ENCODE results near the gene MYG1.
A peak's percentile ranks its signal among the peaks of the same experiment; 100 is the strongest.
"Not testable (repeated sequence)": the region's sequence is repeated elsewhere in the genome, so short reads cannot be mapped to it uniquely, and the experiment has no call there.

MYG1 gene

DNA sequence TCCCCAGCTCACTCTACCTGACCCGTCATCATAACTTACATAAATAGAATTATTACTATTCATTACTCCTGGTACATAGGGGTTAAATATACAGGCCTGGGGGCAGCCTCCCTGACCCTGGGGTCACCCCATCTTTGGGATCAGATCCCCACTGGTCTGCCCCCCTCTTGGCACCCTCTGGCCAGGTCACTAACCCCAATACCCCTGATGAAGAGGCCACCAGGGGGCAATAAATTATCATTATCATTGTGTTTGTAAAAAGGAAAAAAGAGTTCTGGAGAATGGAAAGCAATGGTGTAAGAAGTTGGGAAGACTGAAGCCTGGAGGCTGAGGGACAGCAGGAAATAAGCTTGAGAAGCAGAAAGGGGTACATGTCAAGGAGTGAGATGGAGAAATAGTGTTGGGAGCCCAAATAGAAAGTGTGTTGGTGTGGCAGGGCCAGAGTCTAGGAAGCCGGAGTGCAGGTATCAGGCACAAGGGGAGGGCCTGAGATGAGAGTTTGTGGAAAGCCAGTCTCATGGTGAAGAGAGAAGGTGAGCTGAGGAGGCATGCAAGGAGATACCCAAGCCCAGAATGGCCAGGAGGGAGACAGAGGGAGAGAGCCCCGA, 28.0 kb downstream of the MYG1 start:
- no peak for DNase-seq (ENCODE audit: low read depth)

DNA sequence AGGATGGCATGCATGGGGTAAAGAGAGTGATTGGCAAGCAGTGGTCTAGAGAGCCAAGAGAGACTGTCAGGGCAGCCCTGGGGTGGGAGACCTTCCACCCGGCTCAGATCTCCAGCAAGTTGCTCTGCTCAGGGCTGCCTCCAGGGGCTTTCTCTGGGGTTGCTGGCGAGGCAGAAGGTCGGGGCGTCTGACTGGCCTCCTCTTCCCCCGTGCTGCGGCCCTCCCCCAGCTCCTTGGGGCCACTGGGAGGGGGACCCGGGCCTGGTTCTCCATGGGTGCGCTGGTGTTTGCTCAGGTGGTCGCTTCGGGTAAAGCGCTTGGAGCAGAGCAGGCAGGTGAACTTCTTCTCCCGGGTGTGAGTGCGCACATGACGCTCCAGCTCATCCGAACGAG, 28.5 kb downstream of the MYG1 start:
- no peak for DNase-seq (ENCODE audit: low read depth)

DNA sequence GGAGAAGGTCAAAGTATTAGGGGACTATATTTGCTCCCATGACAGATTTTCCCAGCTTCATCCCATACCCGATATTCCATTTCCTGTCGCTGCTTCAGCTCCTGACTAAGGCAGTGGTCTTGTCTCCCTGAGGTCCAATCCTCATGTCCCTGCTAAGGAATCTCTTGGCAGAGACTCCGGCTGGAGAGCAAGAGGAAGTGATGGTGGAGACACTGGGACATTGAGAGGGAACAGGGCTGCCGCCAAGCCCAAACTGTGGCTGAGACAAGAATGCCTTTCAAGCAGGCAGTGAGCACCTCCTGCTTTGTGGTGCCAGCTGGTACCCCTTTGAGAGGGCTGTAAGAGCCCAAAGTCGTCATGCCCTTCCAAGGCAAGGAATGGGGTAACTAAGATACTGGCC, 31.2 kb downstream of the MYG1 start:
- DNase-seq (ENCODE audit: low read depth) = no peak

DNA sequence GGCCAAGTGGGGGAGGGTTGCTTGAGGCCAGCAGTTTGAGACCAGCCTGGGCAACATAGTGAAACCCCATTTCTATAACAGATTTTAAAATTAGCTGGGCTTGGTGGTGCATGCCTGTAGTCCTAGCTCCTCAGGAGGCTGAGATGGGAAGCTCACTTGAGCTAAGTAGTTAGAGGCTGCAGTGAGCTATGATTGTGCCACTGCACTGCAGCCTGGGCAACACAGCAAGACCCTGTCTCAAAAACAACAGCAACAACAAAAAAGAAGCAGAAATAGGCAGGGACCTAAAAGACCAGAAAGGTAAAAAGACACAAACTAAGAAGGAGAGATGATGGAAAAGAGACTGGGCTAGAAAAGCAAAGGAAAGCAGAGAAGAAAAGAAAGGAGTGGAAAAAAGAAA, 32.8 kb downstream of the MYG1 start:
- not testable (repeated sequence) for DNase-seq (ENCODE audit: low read depth)

DNA sequence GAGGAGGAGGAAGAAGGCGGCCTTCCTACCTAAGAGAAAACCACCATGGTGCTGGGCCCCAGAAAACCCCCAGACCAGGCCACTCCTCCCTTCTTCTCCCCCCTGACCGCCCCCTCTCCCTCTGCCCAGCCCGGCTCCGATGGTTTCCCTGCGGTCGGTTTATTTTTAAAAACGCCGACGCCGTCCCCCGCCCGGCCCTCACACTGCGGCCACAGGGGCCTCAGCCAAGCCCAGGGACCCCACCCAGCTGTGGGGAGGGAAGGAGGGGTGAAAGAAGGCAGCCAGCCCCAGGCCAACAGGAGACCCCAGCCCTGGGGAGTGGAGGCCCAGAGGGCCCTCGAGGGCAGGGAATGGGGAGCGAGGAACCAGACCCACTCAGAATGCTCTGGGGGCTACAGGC, 33.2 kb downstream of the MYG1 start:
- DNase-seq (ENCODE audit: low read depth) = no peak

DNA sequence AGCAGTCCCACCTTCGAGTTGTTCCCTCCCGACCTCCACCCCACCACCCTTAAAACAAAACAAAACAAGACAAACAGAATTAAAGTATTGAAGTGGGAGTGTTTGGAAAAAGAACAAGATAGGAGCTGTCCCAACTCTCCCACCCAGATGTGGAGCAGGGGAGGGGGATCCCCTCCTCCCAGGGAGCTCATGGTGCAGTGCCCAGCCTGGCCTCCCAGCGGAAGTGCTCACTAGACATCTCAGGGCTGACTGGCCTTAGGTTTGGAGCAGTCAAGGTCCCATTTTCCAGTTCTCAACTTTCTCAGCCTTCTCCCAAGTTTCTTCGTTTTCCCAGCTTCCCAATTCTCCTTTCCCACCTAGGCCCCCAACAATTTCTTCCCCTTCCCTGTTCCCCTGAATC, 33.8 kb downstream of the MYG1 start:
- no peak for DNase-seq (ENCODE audit: low read depth)

DNA sequence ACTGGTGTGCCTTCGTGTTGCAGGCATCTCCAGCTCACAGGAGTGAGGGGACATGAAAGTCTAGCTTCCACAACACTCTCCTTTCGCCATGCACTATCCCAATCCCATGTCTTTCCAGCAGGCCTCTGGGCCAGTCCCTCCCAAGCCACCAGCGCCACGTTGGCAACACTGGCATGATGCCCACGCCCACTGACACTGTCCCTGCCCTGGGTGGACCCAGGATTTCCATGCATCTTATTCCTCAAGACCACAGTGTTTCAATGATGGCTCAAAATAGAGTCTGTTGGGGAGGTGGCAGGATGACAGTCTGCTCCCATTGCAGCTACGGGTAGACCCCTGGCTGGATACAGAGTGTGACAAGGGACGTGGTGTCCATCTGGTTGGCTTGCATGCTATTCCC, 34.4 kb downstream of the MYG1 start:
- no peak for DNase-seq (ENCODE audit: low read depth)

DNA sequence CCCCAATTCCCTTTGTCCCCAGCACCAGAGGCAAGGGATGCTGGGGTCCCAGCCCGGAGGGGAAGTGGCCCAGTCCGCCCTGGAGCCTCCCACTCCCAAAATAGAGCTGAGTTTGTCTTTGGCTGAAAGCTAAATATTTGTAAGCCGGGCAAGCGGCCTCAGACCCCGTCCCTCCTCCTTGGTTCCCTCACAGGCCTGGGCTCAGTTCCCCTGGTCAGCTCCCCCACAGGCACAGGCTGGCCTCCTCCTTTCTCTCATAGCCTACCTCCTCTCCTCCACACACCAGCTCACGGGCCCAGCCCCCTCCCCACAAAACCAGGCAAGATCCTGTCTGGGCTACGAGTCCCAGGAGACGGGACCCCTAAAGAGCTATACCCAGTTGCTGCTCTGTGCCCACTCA, 35.3 kb downstream of the MYG1 start:
- no peak for DNase-seq (ENCODE audit: low read depth)

DNA sequence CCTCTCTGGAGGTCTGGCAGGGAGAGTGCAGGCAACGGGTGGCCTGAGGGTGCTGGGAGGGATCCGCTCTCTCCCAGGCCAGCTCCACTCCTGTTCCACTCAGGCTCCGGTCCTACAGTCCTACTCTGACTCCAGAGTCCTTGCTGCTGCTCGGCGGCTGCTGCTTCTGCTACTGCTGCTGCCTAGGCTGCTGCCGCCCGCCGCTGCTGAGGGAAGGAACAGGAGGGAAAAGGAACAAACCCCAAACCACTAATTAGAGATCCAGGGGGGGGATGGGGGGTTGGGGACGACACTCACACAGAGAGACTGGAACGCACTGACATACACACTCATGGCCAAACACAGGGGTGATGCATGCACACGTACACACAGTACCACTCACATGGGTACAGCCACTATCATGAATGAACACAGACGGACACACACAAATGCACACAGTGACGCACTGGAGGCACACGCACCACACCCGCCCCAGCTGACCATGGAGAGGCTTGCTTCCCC, 36.7 kb downstream of the MYG1 start, which contains the start of gene SP7:
SP7 (minus strand) TSS at position 174 of the 501 bp plus-strand sequence. CDS start 708 bp downstream, outside the sequence.
- DNase-seq (ENCODE audit: low read depth) = no peak

DNA sequence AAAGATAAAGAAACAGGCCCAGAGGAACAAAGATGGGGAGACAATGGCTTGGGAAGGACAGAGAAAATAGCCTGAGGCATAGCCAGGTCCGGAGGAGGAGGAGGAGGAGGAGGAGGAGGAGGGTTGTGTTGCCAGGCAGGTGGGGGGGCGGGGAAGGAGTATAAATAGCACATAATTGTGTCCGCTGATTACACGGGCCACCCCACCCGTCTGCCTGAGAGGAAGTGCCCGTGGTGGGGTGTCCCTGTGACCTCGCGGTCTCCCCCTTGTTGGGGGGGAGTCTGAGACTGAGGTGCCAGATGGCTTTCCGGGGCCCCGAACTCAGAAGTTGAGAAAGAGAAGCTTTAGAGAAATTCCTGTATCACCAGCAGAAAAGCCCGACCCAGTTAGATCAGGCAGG, 38.5 kb downstream of the MYG1 start:
- DNase-seq (ENCODE audit: low read depth) = no peak

DNA sequence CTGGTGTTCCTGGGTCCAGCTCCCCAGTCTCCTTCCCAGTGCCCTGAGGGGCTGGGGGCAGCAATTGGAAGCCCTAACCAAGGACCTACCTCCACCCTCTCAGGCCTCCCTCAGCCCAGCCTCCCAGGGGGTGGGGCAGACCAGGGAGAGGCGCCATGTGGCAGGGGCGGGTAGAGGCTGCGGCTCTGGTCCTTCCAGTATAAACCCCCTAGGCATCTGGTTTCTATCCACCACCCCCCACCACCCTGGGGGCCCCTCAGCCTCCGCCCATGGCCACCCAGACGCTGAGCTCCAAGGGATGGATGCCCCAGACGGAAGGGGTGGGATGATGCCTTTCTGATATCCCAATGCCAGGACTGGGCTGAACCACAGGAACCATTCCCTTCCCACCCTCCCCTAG, 39.4 kb downstream of the MYG1 start:
- no peak for DNase-seq (ENCODE audit: low read depth)

DNA sequence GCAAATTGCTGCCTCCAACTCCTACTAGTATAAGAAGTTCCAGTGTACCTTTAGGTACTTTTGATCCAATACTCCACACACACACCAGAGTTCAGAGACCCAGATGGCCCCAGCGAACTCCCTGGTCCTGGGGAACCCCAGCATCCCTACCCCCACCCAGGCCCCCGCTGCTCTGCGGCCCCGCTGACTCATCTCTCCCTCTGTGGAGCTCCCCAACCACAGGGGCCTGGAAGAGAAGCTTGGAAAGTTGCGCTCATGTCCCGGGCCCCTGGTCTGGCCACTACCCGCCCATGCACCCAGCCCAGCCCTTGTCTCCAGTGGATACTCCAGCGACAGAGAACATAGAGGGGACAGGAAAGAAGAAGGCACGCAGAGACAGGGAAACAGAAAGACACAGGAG, 40.9 kb downstream of the MYG1 start:
- DNase-seq (ENCODE audit: low read depth) = no peak

DNA sequence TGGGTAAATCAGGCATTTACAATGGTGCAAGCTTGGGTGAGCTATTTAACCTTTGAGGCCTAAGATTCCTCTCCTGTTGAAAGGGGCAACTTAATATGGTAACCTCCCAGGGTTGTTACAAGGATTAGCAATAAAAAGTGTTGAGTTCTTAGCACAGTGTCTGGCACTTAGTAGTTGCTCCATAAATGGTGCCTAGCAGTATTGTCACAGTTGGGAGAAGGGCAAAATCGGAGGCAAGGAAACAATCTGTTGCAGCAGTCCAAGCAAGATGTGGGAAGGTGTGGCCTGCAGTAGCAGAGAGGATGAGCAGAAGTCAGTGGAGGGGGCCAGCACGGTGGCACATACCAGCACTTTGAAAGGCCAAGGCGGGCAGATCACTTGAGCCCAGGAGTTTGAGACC, 44.0 kb downstream of the MYG1 start:
- DNase-seq (ENCODE audit: low read depth) = no peak

DNA sequence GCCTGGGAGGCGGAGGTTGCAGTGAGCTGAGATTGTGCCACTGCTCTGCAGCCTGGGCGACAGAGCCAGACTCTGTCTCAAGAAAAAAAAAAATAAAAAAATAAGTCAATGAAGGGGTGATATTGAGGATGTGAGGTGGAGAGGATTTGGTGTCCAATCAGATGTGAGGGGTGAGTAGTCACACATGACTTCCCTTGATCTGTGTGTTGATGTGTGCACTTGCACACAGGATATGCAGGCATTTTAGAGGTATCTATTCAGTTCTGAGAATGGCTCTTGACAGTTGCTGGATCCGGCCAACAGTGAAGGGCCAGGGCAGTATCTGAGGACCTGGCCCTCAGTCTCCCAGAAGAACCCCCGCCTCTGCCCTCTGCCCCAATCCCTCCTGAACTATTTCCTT, 44.5 kb downstream of the MYG1 start:
- no peak for DNase-seq (ENCODE audit: low read depth)

DNA sequence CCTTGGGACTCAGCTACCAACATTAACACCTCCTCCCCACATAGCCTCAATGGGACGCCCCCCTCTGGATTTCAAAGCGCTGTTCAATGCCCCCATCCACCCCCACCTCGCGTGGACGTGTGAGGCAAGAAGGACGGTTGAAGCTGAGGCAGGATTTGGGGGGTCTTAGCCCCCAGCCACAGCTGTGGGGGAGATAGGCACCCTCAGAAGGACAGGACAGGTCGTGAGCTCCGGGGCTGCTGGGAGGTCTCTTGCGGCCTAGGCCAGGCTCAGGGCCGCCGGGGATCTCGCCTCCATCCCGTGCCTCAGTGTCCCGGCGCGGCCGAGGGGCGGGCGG, 45.0 kb downstream of the MYG1 start:
- no peak for DNase-seq (ENCODE audit: low read depth)

DNA sequence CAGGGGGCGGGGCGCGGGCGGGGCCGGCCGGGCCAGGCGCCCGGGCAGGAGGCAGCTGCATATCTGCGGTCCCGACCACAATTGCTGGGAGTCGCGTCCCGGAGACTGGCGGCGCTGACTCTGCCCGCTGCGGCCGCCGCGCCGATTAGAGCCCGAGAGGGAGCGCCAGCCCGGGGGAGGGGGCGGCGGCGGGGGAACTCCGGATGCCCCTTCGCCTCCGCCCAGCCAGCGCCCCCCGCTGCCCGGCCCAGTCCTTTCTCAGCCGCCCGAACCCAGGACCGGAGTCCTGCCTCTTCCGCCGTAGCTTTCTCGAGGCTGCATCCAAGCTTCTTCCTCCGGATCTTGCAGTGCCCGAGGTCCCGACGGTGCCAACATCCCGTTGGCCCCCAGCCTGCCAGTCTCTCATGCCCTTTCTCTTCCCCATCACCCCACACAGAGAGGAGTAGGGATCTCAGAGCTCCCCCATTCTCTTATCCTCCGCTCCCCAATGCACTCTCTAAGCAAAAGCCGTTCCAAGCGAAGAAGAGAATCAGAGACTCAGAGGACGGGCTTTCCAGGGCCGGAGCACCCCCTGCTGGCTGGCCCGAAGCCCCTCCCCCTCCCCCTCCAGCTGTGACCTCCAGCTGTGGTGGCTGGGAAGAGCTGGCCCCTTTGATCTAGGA, 45.5 kb downstream of the MYG1 start:
- no peak for DNase-seq (ENCODE audit: low read depth)

DNA sequence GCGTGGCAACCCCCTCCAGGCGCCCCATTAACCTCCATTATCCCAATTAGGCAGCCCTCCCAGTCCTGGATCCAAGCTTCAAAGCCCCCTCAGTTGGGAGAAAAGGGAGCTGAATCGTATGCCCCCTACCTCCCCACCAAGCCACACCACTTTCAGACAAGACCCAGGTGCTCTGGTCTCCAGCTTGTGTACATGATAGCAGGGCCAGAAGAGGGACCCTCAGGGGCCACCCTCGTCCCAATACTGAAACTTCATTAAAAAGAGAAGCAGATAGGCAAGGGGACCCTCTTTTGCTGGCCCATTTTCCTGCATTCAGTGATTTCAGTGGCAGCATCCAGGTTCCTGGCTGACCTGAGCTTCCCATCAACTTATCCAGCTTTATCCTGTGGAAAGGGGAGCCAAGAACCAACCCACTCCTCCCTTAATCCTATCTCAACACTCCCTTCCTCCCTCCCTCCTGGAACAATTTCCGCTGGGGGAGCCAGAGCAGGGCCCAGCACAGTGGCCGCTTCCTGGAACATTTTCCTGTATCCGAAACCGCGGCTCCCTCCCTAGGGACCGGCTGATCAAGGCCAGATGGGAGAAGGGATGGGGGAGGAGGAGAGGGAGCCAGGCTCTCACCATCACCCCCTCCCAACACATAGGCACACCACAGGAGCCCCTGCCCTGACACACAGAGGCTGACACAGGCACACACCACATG, 46.1 kb downstream of the MYG1 start:
- no peak for DNase-seq (ENCODE audit: low read depth)

DNA sequence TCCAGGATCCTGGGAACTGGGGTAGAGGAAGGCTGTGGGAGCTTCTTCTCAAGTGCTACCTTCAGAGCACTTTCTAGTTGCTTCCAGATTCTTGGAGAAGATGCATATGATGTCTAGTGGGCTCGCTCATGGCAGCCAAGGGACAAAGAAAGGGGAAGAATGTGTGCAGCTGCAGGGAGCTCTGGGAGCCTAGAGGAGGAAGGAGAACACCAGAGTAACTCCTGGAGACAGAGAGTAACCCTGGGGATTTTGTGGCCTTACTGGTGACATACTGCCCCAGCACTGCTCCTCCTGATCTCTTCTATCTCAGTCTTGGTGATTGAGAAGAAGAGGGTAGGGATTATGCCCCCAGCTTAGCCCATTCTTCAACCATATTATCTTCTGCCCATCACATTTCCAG, 47.0 kb downstream of the MYG1 start:
- DNase-seq (ENCODE audit: low read depth) = no peak

DNA sequence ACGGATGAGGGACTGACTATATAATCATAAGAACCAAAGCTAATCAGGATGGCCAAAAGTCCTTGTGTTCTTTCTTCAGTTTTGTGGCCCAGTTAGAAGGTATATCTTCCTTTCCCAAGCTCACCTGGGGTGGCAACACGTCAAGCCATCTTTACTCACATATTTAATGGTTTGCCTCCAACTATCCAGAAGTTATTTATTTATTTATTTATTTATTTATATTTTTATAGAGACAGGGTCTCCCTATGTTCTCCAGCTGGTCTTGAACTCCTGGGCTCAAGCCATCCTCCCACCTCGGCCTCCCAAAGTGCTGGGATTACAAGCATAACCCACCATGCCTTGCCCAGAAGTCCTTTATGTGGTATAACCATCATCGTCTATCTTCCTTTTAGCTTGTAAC, 48.4 kb downstream of the MYG1 start:
- no peak for DNase-seq (ENCODE audit: low read depth)

DNA sequence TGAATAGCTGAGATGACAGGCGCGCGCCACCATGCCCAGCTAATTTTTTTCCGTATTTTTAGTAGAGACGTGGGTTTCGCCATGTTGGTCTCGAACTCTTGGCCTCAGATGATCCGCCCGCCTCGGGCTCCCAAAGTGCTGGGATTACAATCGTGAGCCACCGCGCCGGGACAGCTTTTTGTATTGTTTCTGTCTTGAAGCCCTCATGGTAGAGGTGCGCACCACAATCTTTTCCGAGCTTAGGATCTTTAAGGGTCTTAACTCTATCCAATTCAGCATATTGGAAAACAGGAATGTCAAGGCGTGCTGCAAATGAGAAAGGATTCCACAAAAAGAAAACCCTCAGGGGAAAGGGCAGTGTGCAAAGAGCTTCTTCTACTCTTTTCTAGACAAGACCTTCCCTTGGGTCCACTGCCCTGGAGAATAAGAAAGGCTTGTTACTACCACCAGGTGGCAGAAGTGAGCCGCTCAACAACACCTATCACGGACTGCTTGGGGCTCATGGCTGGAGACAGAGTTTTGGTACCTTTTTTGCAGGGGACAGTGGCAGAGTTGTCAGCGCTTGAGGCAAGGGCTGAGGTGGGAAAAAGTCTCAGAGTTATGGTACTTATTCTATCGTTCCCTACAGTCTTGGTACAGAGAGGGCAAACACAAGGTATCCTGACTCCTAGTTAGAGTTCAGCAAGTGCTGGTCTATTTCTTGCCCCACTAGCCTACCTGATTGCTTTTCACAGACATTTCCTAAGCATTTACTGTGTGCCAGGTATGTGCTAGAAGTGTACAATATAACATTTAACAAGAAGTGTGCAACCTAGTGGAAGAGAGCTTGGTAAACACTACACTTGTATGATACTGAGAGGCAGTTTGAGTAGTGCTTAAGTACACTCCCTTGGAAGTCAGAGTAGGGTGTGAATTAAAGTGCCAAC, 53.1 kb downstream of the MYG1 start:
- DNase-seq (ENCODE audit: low read depth) = peak; percentile 59

DNA sequence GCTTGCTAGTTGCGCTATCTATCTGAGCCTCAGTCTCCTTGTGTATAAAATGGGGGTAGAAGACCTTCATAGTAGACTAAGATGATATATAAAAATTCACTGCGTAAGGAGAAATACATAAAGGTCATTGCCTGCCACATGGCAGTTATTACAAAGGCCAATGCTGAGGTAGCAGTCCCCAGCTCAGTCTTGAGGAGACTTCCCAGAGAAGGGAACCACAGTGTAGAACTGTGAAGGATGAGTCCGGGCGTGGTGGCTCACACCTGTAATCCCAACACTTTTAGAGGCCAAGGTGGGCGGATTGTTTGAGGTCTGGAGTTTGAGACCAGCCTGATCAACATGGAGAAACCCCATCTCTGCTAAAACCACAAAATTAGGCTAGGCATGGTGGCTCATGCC, 53.8 kb downstream of the MYG1 start:
- no peak for DNase-seq (ENCODE audit: low read depth)

DNA sequence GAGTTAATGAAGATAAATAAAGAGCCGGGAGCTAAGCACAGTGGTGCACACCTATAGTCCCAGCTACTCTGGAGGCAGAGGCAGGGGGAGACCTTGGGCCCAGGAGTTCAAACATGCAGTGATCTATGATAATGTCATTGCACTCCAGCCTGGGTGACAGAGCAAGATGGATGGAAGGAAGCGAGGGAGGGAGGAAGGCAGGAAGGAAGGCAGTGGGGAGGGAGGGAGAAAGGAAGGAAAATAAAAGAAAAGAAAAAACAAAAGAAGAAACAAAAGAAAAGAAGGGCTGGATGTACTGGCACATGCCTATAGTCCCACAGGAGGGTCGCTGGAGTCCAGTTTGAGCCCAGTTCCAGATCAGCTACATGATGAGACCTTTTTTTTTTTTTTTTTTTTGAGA, 55.6 kb downstream of the MYG1 start:
- DNase-seq (ENCODE audit: low read depth) = no peak

Measured in HS-5 (cell line).